HG03045 (cell line): ENCODE results near the gene STX11.
A peak's percentile ranks its signal among the peaks of the same experiment; 100 is the strongest.
"Not testable (repeated sequence)": the region's sequence is repeated elsewhere in the genome, so short reads cannot be mapped to it uniquely, and the experiment has no call there.

Experiments
- ATAC-seq: cut with Tn5 transposase; IDR thresholded peaks from one replicate; pipeline ENCODE4 v1.9.1; 2021; ENCODE audit warnings: mild to moderate bottlenecking, moderate library complexity; ENCODE audit not compliant: unreplicated experiment

The STX11 gene

DNA sequence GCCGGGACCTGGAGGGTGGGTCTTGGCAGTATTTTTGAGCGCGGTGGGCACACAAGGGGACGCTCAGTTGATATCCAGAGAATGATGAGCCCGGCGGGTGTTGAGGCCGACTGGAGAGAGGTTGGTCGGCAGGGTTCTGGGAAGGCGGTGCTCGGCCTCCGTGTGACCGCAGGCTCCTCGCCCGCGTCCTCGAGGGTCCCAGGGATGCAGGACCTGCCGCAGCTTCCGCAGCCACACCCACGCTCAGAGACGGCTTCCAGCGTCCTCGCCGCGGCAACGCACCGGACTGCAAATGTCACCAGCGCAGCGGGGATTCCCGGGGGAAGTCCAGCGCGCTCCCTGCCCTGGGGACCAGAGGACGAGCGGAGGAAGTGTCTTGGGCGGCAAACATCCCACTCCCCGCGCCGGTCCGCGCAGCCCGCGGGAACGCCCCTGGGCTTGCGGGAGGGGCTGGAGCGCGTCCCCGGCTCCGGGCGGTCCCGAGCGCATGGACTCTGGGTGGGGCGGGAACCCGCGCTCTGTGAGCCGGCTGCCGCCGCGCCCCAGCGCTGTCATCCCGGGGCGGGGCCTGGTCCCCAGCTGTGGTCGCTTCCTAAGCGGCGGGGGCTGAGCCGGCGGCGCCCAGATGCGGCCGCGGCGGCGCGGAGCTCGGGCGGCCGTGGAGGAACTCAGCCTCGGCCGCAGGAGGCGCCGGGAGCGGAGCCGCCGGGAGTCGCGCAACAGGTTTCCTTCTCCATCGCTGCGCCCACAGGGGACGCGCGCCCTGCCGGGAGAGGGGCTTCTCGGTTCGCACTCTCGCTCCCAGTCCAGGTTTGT lies at the start of gene STX11:
Gene STX11 (plus strand): TSS at position 624 of the 816 bp plus-strand sequence. CDS start 36,111 bp downstream, outside the sequence.
- peak; percentile 79 for ATAC-seq

DNA sequence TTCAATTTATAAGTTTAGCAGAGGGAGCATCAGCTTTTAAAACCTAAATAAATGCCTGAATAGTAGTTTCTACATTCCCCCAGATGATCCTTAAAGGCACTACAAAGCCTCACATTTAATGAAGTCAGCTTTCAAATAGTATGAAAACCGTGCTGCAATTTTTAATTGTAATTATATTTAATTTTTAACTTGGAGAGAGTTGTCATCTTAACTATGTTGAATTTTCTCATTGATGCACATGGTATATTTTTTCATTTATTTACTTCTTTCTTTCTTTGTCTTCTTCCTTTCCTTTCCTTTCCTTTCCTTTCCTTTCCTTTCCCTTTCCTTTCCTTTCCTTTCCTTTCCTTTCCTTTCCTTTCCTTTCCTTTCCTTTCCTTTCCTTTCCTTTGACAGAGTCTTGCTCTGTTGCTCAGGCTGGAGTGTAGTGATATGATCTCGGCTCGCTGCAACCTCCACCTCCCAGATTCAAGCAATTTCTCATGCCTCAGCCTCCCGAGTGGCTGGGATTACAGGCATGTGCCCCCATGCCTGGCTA lies 47.2 kb upstream of the STX11 start:
- no peak for ATAC-seq

GRCh38 chr6:144104488-144104887 lies 45.8 kb upstream of the STX11 start:
- no peak for ATAC-seq

- ATAC-seq, result no peak
Measured at GRCh38 chr6:144104898-144105487, 45.3 kb upstream of the STX11 start.

DNA sequence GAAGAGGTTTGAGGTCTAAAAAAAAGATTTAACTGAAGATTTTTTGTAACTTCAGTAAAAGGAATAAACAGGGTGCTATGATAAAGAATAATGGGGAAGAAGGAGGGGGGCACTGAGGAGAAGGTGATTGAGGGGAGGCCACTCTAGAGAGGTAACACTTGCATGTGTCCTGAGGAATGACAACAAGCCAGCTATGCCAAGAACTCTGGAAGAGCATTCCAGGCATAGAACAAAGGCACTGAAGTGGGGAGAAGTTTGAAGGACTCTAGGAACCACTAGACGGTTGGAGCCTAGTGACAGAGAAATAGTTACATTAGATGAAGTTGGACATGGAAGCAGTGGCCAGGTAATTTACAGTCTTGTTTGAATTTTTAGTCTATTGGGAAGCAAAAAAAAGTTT lies 44.1 kb upstream of the STX11 start:
- ATAC-seq, result no peak

- no peak for ATAC-seq
Measured at GRCh38 chr6:144110210-144110609, 40.1 kb upstream of the STX11 start.

- ATAC-seq, result no peak
Measured at GRCh38 chr6:144113366-144113765, 37.0 kb upstream of the STX11 start.

DNA sequence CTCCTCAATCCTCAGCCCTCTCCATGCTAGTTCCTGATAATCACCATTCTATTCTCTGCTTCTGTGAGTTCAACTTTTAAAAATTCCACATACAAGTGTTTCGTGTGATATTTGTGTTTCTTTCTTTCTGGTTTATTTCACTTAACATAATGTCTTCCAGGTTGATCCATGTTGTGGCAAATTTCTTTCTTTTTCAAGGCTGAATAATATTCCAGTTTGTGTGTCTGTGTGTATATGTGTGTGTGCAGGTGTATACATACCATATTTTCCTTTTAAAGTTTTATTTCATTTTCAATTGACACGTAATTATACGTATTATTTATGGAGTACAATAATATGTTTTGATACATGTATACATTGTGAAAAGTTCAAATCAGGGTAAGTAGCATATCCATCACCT lies 35.1 kb upstream of the STX11 start:
- no peak for ATAC-seq

DNA sequence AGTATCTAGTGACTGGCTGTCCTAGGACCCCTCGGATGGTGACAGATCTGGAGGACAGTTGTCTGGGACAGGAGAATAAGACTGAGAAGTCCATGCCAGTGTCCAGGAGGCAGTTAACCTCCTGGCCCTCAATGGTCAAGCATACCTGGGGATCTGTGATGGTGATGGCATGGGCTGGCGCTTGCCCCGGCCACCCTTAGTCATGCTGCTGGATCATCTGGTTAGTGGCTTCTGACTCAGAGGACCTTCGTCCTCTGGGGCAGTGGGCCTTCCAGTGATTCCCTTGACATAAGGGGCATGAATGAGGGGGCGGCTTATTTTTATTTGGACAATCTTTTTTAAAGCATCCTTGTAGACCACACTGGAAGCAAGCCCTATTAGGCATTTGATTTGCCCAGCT lies 30.9 kb upstream of the STX11 start:
- ATAC-seq, result no peak

DNA sequence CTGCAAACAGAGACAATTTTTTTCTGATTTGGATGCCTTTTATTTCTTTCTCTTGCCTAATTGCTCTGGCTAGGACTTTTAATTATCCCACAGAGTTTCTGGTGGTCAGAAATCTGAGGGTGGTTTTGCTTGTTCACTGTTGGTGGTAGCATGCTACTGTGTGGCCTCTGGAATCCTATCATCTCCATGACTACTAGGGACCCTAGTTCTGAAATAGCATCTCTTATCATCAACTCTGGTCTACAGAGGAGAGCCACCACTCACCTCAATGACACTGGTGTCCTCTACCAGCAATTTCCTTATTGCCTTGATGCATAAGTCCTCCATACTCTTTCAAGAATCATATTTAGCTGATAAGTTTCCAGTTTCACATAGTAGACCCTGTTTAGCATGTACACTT lies 27.5 kb upstream of the STX11 start:
- ATAC-seq, result no peak

DNA sequence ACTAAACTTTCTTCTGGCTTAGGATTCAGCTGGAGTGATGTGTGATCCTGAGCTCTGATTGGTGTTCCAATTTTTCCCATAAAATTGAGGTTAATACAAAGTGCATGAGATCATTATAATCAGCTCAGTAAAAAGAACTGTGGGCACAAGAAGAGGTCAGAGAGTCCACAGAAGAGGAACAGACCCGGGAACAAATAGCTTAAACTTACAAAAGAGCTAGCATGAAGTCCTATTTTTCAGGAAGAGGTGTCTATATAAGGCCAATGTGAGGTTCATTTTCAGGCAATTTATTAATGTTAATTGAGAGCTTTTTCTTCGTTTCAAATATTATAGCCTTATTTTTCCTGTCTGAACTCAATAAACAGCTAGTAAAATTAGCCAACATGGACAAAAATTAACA lies 26.9 kb upstream of the STX11 start:
- ATAC-seq, result no peak

- no peak for ATAC-seq
Measured at GRCh38 chr6:144123836-144124235, 26.5 kb upstream of the STX11 start.

- no peak for ATAC-seq
Measured at GRCh38 chr6:144127097-144127496, 23.2 kb upstream of the STX11 start.

GRCh38 chr6:144129469-144129868 lies 20.8 kb upstream of the STX11 start:
- ATAC-seq, result no peak

- ATAC-seq, result peak; percentile 56
Measured at GRCh38 chr6:144131248-144131709, 19.0 kb upstream of the STX11 start.

DNA sequence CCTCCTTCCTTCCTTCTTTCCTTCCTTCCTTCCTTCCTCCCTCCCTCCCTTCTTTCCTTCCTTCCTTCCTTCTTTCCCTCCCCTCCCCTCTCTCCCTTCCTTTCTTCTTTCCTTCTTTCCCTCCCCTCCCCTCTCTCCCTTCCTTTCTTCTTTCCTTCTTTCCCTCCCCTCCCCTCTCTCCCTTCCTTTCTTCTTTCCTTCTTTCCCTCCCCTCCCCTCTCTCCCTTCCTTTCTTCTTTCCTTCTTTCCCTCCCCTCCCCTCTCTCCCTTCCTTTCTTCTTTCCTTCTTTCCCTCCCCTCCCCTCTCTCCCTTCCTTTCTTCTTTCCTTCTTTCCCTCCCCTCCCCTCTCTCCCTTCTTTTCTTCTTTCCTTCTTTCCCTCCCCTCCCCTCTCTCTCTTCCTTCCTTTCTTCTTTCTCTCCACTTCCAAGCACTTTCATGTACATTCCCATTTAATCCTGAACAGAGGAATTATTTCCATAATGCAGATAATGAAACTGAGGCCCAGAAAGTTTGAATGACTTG lies 18.1 kb upstream of the STX11 start:
- not testable (repeated sequence) for ATAC-seq

- no peak for ATAC-seq
Measured at GRCh38 chr6:144133225-144133821, 17.0 kb upstream of the STX11 start.

DNA sequence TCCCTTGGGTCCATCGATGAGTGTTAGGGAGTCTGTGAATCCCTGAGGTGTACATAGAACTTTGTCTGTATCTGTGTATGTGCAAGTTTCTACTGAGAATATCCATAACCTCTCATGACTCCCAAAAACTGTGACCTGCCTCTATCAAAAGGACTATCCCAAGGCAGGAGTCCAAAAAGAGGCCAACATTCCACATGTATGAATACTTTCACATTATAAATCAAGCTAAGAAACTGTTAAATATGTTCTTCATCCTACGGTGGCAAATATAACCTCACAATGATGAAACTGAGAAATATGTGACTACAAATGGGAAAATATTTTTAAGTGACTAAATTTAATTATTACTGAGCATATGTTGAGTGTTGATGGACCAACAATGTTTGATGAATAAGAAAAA lies 16.1 kb upstream of the STX11 start:
- ATAC-seq, result no peak

- no peak for ATAC-seq
Measured at GRCh38 chr6:144134737-144135136, 15.6 kb upstream of the STX11 start.

- ATAC-seq, result no peak
Measured at GRCh38 chr6:144138542-144138941, 11.8 kb upstream of the STX11 start.

DNA sequence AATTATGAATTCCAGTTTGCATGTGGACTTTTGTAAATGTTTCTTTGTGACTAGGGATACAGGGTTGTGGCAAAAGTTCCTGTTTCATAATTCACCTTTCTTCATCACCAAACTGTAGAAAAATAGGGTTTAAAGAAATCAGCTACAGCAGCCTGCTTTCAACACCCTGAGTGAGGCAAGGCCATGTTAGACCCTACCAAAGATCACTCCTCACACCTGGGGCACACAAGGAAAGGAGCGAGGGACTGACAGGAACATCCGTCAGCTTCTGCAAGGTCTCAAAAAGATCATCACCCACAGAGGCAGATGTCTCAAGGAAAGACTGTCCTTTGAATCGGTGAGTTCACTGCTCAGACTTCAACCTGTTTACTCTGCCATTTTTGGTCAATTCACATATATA lies 10.5 kb upstream of the STX11 start:
- no peak for ATAC-seq

DNA sequence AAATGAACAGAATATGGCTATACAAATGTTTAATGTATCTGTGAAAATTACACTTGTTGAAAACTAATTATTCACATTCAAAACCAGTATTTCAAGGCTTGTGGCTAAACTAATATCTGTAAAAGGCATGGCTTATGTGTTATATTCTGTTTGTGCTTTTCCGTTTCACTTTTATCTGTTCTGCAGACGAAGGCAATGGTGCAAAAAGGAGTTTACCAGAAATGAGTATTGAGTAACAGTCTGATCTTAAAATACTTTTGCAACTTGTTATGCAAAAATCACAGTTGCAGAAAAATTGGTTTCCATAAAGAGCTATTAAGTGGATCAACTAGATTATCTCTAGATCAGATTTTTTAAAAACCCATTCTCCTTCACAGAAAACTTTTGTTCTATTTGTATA lies 9.4 kb upstream of the STX11 start:
- peak; percentile 77 for ATAC-seq
